ENCODE data around the gene ZNF773. TPM values are rescaled to one million over a fixed set of nuclear protein-coding genes. Genes with fewer than 3 reads are reported as not detected.

The ZNF773 gene
- total and polyA plus RNA-seq, 8 donors, result 0.99 to 4.0 (median 3.2) TPM

- H3K27ac ChIP-seq, result no peak overlapping the region
- ATAC-seq, result no peak
- 97 to 100% methylated on average over 7 of the region's 7 CpGs for WGBS, 2 donors
- no peaks in the 10 kb centered on the region for H3K4me1 ChIP-seq
- H3K9me3 ChIP-seq, result peaks cover 0 to 15% (median 3%) of the 10 kb centered on the region in 4 donors
- no peak overlapping the region for H3K4me3 ChIP-seq
- no peak for TF ChIP-seq CTCF (IDR thresholded peaks at IDR 0.05)
- no peak for DNase-seq
- intact Hi-C loops (cut with DNase I), result no loop called here
- H3K36me3 ChIP-seq, result peaks cover 6 to 53% (median 23%) of the 10 kb centered on the region in 3 donors
- FAIRE-seq, result no peak
- H3K27me3 ChIP-seq, result no peaks in the 10 kb centered on the region
These were observed 38.3 kb downstream of the ZNF773 start for GRCh38 chr19:57537953-57538547.

GRCh38 chr19:57546513-57546912 is 46.8 kb downstream of the ZNF773 start:
- Histone ChIP-seq H3K4me1 (no peaks in the 10 kb centered on the region), H3K27ac (no peak overlapping the region), H3K9me3 (peaks cover 0 to 16% (median 3%) of the 10 kb centered on the region in 4 donors), H3K27me3 (no peaks in the 10 kb centered on the region), H3K36me3 (peaks cover 0 to 88% (median 44%) of the 10 kb centered on the region in 3 donors), H3K4me3 (no peak overlapping the region)
- ATAC-seq, result no peak
- DNase-seq, result no peak
- FAIRE-seq, result no peak
- intact Hi-C loops (cut with DNase I), result no loop called here
- no peak for TF ChIP-seq CTCF (IDR thresholded peaks at IDR 0.05)
- 94% methylated on average over 1 of the region's 1 CpG for whole genome bisulfite sequencing, 2 donors

GRCh38 chr19:57552432-57552831 is 52.7 kb downstream of the ZNF773 start:
- Histone ChIP-seq H3K4me3 (no peak overlapping the region), H3K4me1 (no peaks in the 10 kb centered on the region), H3K27me3 (no peaks in the 10 kb centered on the region), H3K9me3 (peaks cover 0 to 9% (median 3%) of the 10 kb centered on the region in 4 donors), H3K36me3 (peaks cover 12 to 76% (median 49%) of the 10 kb centered on the region in 3 donors), H3K27ac (no peak overlapping the region)
- intact Hi-C loops (cut with DNase I), result no loop called here
- no peak for TF ChIP-seq CTCF (IDR thresholded peaks at IDR 0.05)
- WGBS, 2 donors, result 96 to 100% methylated on average over 2 of the region's 2 CpGs
- DNase-seq (no peak), ATAC-seq (no peak), FAIRE-seq (no peak)

- H3K36me3 ChIP-seq, result peaks cover 6 to 27% (median 18%) of the 10 kb centered on the region in 3 donors
- FAIRE-seq, result no peak
- ATAC-seq, result no peak
- H3K9me3 ChIP-seq, result no peaks in the 10 kb centered on the region
- no peak overlapping the region for H3K27ac ChIP-seq
- peaks cover 0 to 5% (median 0%) of the 10 kb centered on the region in 3 donors for H3K4me1 ChIP-seq
- H3K27me3 ChIP-seq, result no peaks in the 10 kb centered on the region
- 73 to 77% methylated on average over 5 of the region's 5 CpGs for WGBS, 2 donors
- DNase-seq, result no peak
- intact Hi-C loops (cut with DNase I), result no loop called here
- no peak overlapping the region for H3K4me3 ChIP-seq
- TF ChIP-seq CTCF (IDR thresholded peaks at IDR 0.05), result no peak
These were observed 57.9 kb downstream of the ZNF773 start for GRCh38 chr19:57557659-57558058.

Other genes with a start within 250 kb of the ZNF773 start
- gene ZNF460, start 219.5 kb upstream of the ZNF773 start, total RNA-seq, result 10 to 100 TPM; 15.9 to 30.9 (median 24.6) TPM
- 1 to 10 TPM in 1 of 2 donors, under 1 TPM in 1; 0.45 to 3.8 TPM for gene ZNF460, start 219.5 kb upstream of the ZNF773 start, polyA plus RNA-seq
- gene ZNF543, start 179.5 kb upstream of the ZNF773 start, total RNA-seq, result 1 to 10 TPM; 1.3 to 4.1 (median 1.5) TPM
- 1 to 10 TPM in 1 of 2 donors, under 1 TPM in 1; 0.76 to 1.4 TPM for gene ZNF543, start 179.5 kb upstream of the ZNF773 start, polyA plus RNA-seq
- gene ZNF304, start 148.7 kb upstream of the ZNF773 start, total RNA-seq, result 1 to 10 TPM; 1.9 to 4.6 (median 2.5) TPM
- gene ZNF304, start 148.7 kb upstream of the ZNF773 start, polyA plus RNA-seq, result 1 to 10 TPM; 1.1 to 3.3 TPM
- gene TRAPPC2B, start 136.4 kb upstream of the ZNF773 start, total RNA-seq, result 1 to 10 TPM; 2.1 to 3.2 (median 2.5) TPM
- 10 to 100 TPM in 1 of 2 donors, 1 to 10 TPM in 1; 9.3 to 14.7 TPM for gene TRAPPC2B, start 136.4 kb upstream of the ZNF773 start, polyA plus RNA-seq
- 1 to 10 TPM in 5 of 6 donors, under 1 TPM in 1; 0.60 to 1.4 (median 1.1) TPM for gene ZNF547, start 136.4 kb upstream of the ZNF773 start, total RNA-seq
- gene ZNF547, start 136.4 kb upstream of the ZNF773 start, polyA plus RNA-seq, result 1 to 10 TPM; 1.3 to 4.1 TPM
- 1 to 10 TPM; 3.5 to 8.7 (median 5.1) TPM for gene ZNF548, start 110.1 kb upstream of the ZNF773 start, total RNA-seq
- 1 to 10 TPM; 3.7 to 5.2 TPM for gene ZNF548, start 110.1 kb upstream of the ZNF773 start, polyA plus RNA-seq
- 1 to 10 TPM; 3.7 to 6.8 (median 4.7) TPM for gene ZNF17, start 88.8 kb upstream of the ZNF773 start, total RNA-seq
- gene ZNF17, start 88.8 kb upstream of the ZNF773 start, polyA plus RNA-seq, result 1 to 10 TPM; 2.3 to 2.7 TPM
- 1 to 10 TPM; 4.2 to 7.2 (median 5.2) TPM for gene ZNF749, start 64.6 kb upstream of the ZNF773 start, total RNA-seq
- 1 to 10 TPM; 2.1 to 4.5 TPM for gene ZNF749, start 64.6 kb upstream of the ZNF773 start, polyA plus RNA-seq
- under 1 TPM; 0.12 to 0.32 (median 0.27) TPM for gene VN1R1, start 42.8 kb upstream of the ZNF773 start, total RNA-seq
- under 1 TPM; 0.11 to 0.80 TPM for gene VN1R1, start 42.8 kb upstream of the ZNF773 start, polyA plus RNA-seq
- gene ZNF772, start 22.4 kb upstream of the ZNF773 start, total RNA-seq, result 1 to 10 TPM; 2.3 to 8.9 (median 4.1) TPM
- 1 to 10 TPM; 1.3 to 2.0 TPM for gene ZNF772, start 22.4 kb upstream of the ZNF773 start, polyA plus RNA-seq
- gene ZNF419, start 12.2 kb upstream of the ZNF773 start, total RNA-seq, result 1 to 10 TPM; 1.7 to 4.4 (median 3.0) TPM
- 1 to 10 TPM; 3.5 to 7.6 TPM for gene ZNF419, start 12.2 kb upstream of the ZNF773 start, polyA plus RNA-seq
- gene ZNF549, start 27.4 kb downstream of the ZNF773 start, total RNA-seq, result 1 to 10 TPM; 1.2 to 3.5 (median 1.9) TPM
- gene ZNF549, start 27.4 kb downstream of the ZNF773 start, polyA plus RNA-seq, result 1 to 10 TPM; 1.5 to 2.9 TPM
- gene ZNF550, start 59.9 kb downstream of the ZNF773 start, total RNA-seq, result 1 to 10 TPM; 2.1 to 6.8 (median 3.4) TPM
- 1 to 10 TPM; 2.1 to 2.8 TPM for gene ZNF550, start 59.9 kb downstream of the ZNF773 start, polyA plus RNA-seq
- gene ZNF416, start 79.0 kb downstream of the ZNF773 start, total RNA-seq, result 1 to 10 TPM; 1.3 to 2.7 (median 1.9) TPM
- gene ZNF416, start 79.0 kb downstream of the ZNF773 start, polyA plus RNA-seq, result 1 to 10 TPM in 1 of 2 donors, under 1 TPM in 1; 0.91 to 1.9 TPM
- 1 to 10 TPM in 4 of 6 donors, under 1 TPM in 2; 0.63 to 2.8 (median 1.0) TPM for gene ZIK1, start 84.2 kb downstream of the ZNF773 start, total RNA-seq
- 1 to 10 TPM in 1 of 2 donors, under 1 TPM in 1; 0.87 to 3.0 TPM for gene ZIK1, start 84.2 kb downstream of the ZNF773 start, polyA plus RNA-seq
- gene ZNF530, start 99.9 kb downstream of the ZNF773 start, total RNA-seq, result 1 to 10 TPM in 3 of 6 donors, under 1 TPM in 3; 0.85 to 1.8 (median 1.1) TPM
- 1 to 10 TPM in 1 of 2 donors, under 1 TPM in 1; 0.76 to 2.3 TPM for gene ZNF530, start 99.9 kb downstream of the ZNF773 start, polyA plus RNA-seq
- gene ZNF134, start 114.3 kb downstream of the ZNF773 start, total RNA-seq, result 1 to 10 TPM; 4.5 to 9.8 (median 5.8) TPM
- gene ZNF134, start 114.3 kb downstream of the ZNF773 start, polyA plus RNA-seq, result 1 to 10 TPM; 2.3 to 7.1 TPM
- 1 to 10 TPM; 2.1 to 8.6 (median 4.4) TPM for gene ZNF211, start 133.2 kb downstream of the ZNF773 start, total RNA-seq
- gene ZNF211, start 133.2 kb downstream of the ZNF773 start, polyA plus RNA-seq, result 10 to 100 TPM in 1 of 2 donors, 1 to 10 TPM in 1; 6.0 to 14.3 TPM
- under 1 TPM in 1 of 6 donors, not detected in 5; 0.09 TPM for gene ZSCAN4, start 169.0 kb downstream of the ZNF773 start, total RNA-seq
- under 1 TPM in 1 of 2 donors, not detected in 1; 0.05 TPM for gene ZSCAN4, start 169.0 kb downstream of the ZNF773 start, polyA plus RNA-seq
- gene ZNF551, start 182.0 kb downstream of the ZNF773 start, total RNA-seq, result 1 to 10 TPM; 2.2 to 3.2 (median 2.5) TPM
- gene ZNF551, start 182.0 kb downstream of the ZNF773 start, polyA plus RNA-seq, result 1 to 10 TPM; 1.1 to 1.5 TPM
- gene ZNF154, start 209.3 kb downstream of the ZNF773 start, total RNA-seq, result 1 to 10 TPM; 1.5 to 4.6 (median 2.3) TPM
- gene ZNF154, start 209.3 kb downstream of the ZNF773 start, polyA plus RNA-seq, result 1 to 10 TPM; 3.1 to 3.4 TPM
- 1 to 10 TPM; 1.7 to 5.8 (median 2.6) TPM for gene ZNF671, start 227.7 kb downstream of the ZNF773 start, total RNA-seq
- 1 to 10 TPM; 3.5 to 8.3 TPM for gene ZNF671, start 227.7 kb downstream of the ZNF773 start, polyA plus RNA-seq
- 10 to 100 TPM in 1 of 6 donors, 1 to 10 TPM in 5; 2.9 to 10.8 (median 4.5) TPM for gene ZNF776, start 246.9 kb downstream of the ZNF773 start, total RNA-seq
- 1 to 10 TPM; 2.9 to 6.3 TPM for gene ZNF776, start 246.9 kb downstream of the ZNF773 start, polyA plus RNA-seq

Measured in pancreas (tissue), 10 donors.